OCI-LY7 (cell line): ENCODE measurements around the gene ELK3. TPM values are rescaled to one million over a fixed set of nuclear protein-coding genes. Genes with fewer than 3 reads are reported as not detected.
"Not testable (repeated sequence)": the region's sequence is repeated elsewhere in the genome, so short reads cannot be mapped to it uniquely, and the experiment has no call there.

Source experiments
- BruUV-seq: library from RNA; stranded (reverse); fragments of 400-500 nt; replicated peaks from 2 replicates; lab custom pipeline; 2021; lab: Mats Ljungman, UMichigan
- CTCF ChIA-PET: fragments of 300-600 bp; sonication (Branson Sonifier 250); formaldehyde crosslinking; loops from one replicate; lab custom pipeline; 2022; ENCODE audit warnings: antibody characterized with exemption; ENCODE audit not compliant: unreplicated experiment; lab: Charles Lee
- POLR2A ChIA-PET: fragments of 300-600 bp; sonication (Branson Sonifier 250); formaldehyde crosslinking; loops from one replicate; lab custom pipeline; 2022; ENCODE audit warnings: antibody characterized with exemption; lab: Charles Lee
- DNase-seq: peaks from one replicate; pipeline ENCODE4 v3.0.0-alpha.2; 2015; ENCODE audit warnings: low spot score
- H2AFZ ChIP-seq: fragments of 200-600 bp; sonication (generic), shearing (Covaris generic); 2 replicates; pipeline ENCODE4 v1.6.1; 2014; ENCODE audit warnings: mild to moderate bottlenecking, antibody characterized with exemption, low read length, moderate library complexity
- H3K27ac ChIP-seq: fragments of 200-600 bp; sonication (generic); 2 replicates; pipeline ENCODE4 v1.5.1; 2014; ENCODE audit warnings: mixed run types, low read depth, mild to moderate bottlenecking, moderate library complexity, low read length, inconsistent platforms; ENCODE audit not compliant: poor library complexity, severe bottlenecking
- H3K36me3 ChIP-seq: fragments of 200-600 bp; sonication (generic); 2 replicates; pipeline ENCODE4 v1.6.1; 2014; ENCODE audit warnings: mild to moderate bottlenecking, antibody characterized with exemption, low read length, moderate library complexity, mixed read lengths; ENCODE audit not compliant: insufficient read depth
- H3K4me1 ChIP-seq: fragments of 200-600 bp; sonication (generic); 2 replicates; pipeline ENCODE4 v1.5.1; 2014; ENCODE audit warnings: mild to moderate bottlenecking, low read length; ENCODE audit not compliant: insufficient read depth, poor library complexity, severe bottlenecking
- H3K4me2 ChIP-seq: fragments of 200-600 bp; sonication (generic); 2 replicates; pipeline ENCODE4 v1.6.1; 2014; ENCODE audit warnings: mild to moderate bottlenecking, low read length
- H3K4me3 ChIP-seq: fragments of 200-600 bp; sonication (generic); 2 replicates; pipeline ENCODE4 v1.5.1; 2014; ENCODE audit warnings: mild to moderate bottlenecking, low read depth, low read length; ENCODE audit not compliant: poor library complexity, severe bottlenecking
- H3K79me2 ChIP-seq: fragments of 200-600 bp; sonication (generic); 2 replicates; pipeline ENCODE4 v1.6.1; 2016; ENCODE audit warnings: low read depth, mild to moderate bottlenecking, low read length, moderate library complexity, mixed read lengths; ENCODE audit not compliant: insufficient read depth
- H3K9me2 ChIP-seq: fragments of 200-600 bp; sonication (generic); 2 replicates; pipeline ENCODE4 v1.6.1; 2016; ENCODE audit warnings: mild to moderate bottlenecking, low read length, mixed read lengths; ENCODE audit not compliant: insufficient read depth
- H3K9me3 ChIP-seq: fragments of 200-600 bp; sonication (generic); 2 replicates; pipeline ENCODE4 v1.6.1; 2014; ENCODE audit warnings: mild to moderate bottlenecking, mixed run types, low read length, mixed read lengths
- H4K20me1 ChIP-seq: fragments of 200-600 bp; sonication (generic); 2 replicates; pipeline ENCODE4 v1.6.1; 2014; ENCODE audit warnings: mild to moderate bottlenecking, antibody characterized with exemption, low read length, moderate library complexity, mixed read lengths; ENCODE audit not compliant: insufficient read depth
- CTCF ChIP-seq: fragments of 200-600 bp; sonication (generic); conservative IDR thresholded peaks from 2 replicates; pipeline ENCODE4 v1.5.1; 2014; ENCODE audit warnings: mild to moderate bottlenecking, antibody characterized with exemption, low read length, moderate library complexity, mixed read lengths
- EZH2phosphoT487 ChIP-seq: fragments of 200-600 bp; sonication (generic); IDR thresholded peaks from 2 replicates; pipeline ENCODE4 v1.6.1; 2018; ENCODE audit warnings: low read depth, borderline replicate concordance, mild to moderate bottlenecking, mixed run types, antibody characterized with exemption, low read length, moderate library complexity, mixed read lengths
- intact Hi-C: fragments of 100-400 bp; cut with micrococcal nuclease; formaldehyde crosslinking; loops from one replicate; pipeline ENCODE4 v1.10.0; 2022; ENCODE audit not compliant: unreplicated experiment
- total RNA-seq, 2 experiments: library from RNA; depleted of rRNA in 1 of 2; stranded (reverse); fragments of >200 nt in 1 of 2; shearing (Covaris generic) in 1 of 2; gene quantifications; 2 replicates each; pipeline ENCODE4 v1.2.3, GENCODE V29; 2014 to 2022

The ELK3 gene
- total RNA-seq, 2 experiments from 2014 or later = 1.9 to 4.2 TPM

GRCh38 chr12:96311191-96311590, 117.0 kb downstream of the ELK3 start:
- CTCF ChIA-PET = no interaction called here
- intact Hi-C loops = no loop called here
- no peak for TF ChIP-seq EZH2phosphoT487
- TF ChIP-seq CTCF = no peak

GRCh38 chr12:96313606-96314005, 119.4 kb downstream of the ELK3 start:
- TF ChIP-seq EZH2phosphoT487 (no peak), CTCF (no peak)
- peak overlapping the region; percentile 28; the same call in 1 of the 2 replicates for H3K4me2 ChIP-seq
- H3K79me2 ChIP-seq = peaks cover 38% of the 10 kb centered on the region; the same call in 1 of the 2 replicates
- 0 out of 2 replicates have a peak, but pooled peaks cover 3% of the 10 kb centered on the region for H3K9me3 ChIP-seq
- intact Hi-C loops = no loop called here
- H3K4me1 ChIP-seq = peaks cover 24% of the 10 kb centered on the region
- H3K4me3 ChIP-seq = no peak overlapping the region
- H4K20me1 ChIP-seq = no peaks in the 10 kb centered on the region
- DNase-seq = no peak
- BruUV-seq = no TSS peak
- ChIA-PET POLR2A (interaction anchor here (0.9 to 4.1 kb wide), 5 partner anchors 9 to 90 kb away, joined by 3 to 27 read pairs (median 4); no protein-coding TSS in a partner anchor), CTCF (no interaction called here)
- H3K9me2 ChIP-seq = no peaks in the 10 kb centered on the region
- H2AFZ ChIP-seq = no peak overlapping the region
- peaks cover 38% of the 10 kb centered on the region for H3K36me3 ChIP-seq
- no peak overlapping the region for H3K27ac ChIP-seq

More at GRCh38 chr12:96311191-96311590, 117.0 kb downstream of the ELK3 start:
- no TSS peak for BruUV-seq
- no peak overlapping the region for H3K4me3 ChIP-seq
- H3K9me3 ChIP-seq = 0 out of 2 replicates have a peak, but pooled peaks cover 3% of the 10 kb centered on the region
- H4K20me1 ChIP-seq = no peaks in the 10 kb centered on the region
- POLR2A ChIA-PET = interaction anchor here (0.6 to 2.1 kb wide), 5 partner anchors 15 to 253 kb away, joined by 3 to 10 read pairs (median 4); no protein-coding TSS in a partner anchor
- no peak overlapping the region for H2AFZ ChIP-seq
- H3K4me2 ChIP-seq = no peak overlapping the region
- DNase-seq = no peak
- no peaks in the 10 kb centered on the region for H3K9me2 ChIP-seq
- H3K4me1 ChIP-seq = peaks cover 24% of the 10 kb centered on the region
- H3K36me3 ChIP-seq = peaks cover 41% of the 10 kb centered on the region
- no peak overlapping the region for H3K27ac ChIP-seq
- peaks cover 38% of the 10 kb centered on the region; the same call in 1 of the 2 replicates for H3K79me2 ChIP-seq

GRCh38 chr12:96314723-96315122, 120.5 kb downstream of the ELK3 start:
- Histone ChIP-seq H3K9me3 (0 out of 2 replicates have a peak, but pooled peaks cover 2% of the 10 kb centered on the region), H2AFZ (no peak overlapping the region), H3K4me3 (no peak overlapping the region), H3K4me1 (peaks cover 24% of the 10 kb centered on the region), H3K9me2 (no peaks in the 10 kb centered on the region), H3K4me2 (peak overlapping the region; percentile 73; the same call in 1 of the 2 replicates), H3K27ac (no peak overlapping the region), H4K20me1 (no peaks in the 10 kb centered on the region), H3K79me2 (peaks cover 35% of the 10 kb centered on the region; the same call in 1 of the 2 replicates), H3K36me3 (peaks cover 28% of the 10 kb centered on the region)
- DNase-seq = no peak
- intact Hi-C loops = no loop called here
- CTCF ChIA-PET = interaction anchor here (0.9 kb wide), 1 partner anchor 11 kb away, joined by 4 read pairs; no protein-coding TSS in a partner anchor
- TF ChIP-seq CTCF (no peak), EZH2phosphoT487 (no peak)
- POLR2A ChIA-PET = interaction anchor here (0.7 to 4.1 kb wide), 6 partner anchors 11 to 43 kb away, joined by 3 to 27 read pairs (median 4); no protein-coding TSS in a partner anchor
- BruUV-seq = no TSS peak

GRCh38 chr12:96315741-96316481, 121.7 kb downstream of the ELK3 start:
- H4K20me1 ChIP-seq, intact Hi-C loops, BruUV-seq, H3K9me2 ChIP-seq, H2AFZ ChIP-seq, H3K9me3 ChIP-seq: not testable (repeated sequence)
- Histone ChIP-seq H3K4me3 (peak overlapping the region; percentile 66), H3K79me2 (peaks cover 35% of the 10 kb centered on the region; the same call in 1 of the 2 replicates), H3K36me3 (peaks cover 17% of the 10 kb centered on the region), H3K4me2 (peak overlapping the region; percentile 73), H3K4me1 (peaks cover 24% of the 10 kb centered on the region), H3K27ac (peak overlapping the region; percentile 76)
- DNase-seq = peak; percentile 47
- ChIA-PET POLR2A (interaction anchor here (0.7 to 4.1 kb wide), 5 partner anchors 9 to 83 kb away, joined by 3 to 27 read pairs (median 3); no protein-coding TSS in a partner anchor), CTCF (interaction anchor here (0.9 kb wide), 1 partner anchor 9 kb away, joined by 4 read pairs; no protein-coding TSS in a partner anchor)
